Fibroblast of lung (primary cell): ENCODE measurements around the gene CCDC194. TPM values are rescaled to one million over a fixed set of nuclear protein-coding genes. Genes with fewer than 3 reads are reported as not detected.

ENCODE experiments used
- DNase-seq, 2 donors: peaks; one replicate each; pipeline versions ENCODE4 v3.0.0 to v3.0.0-alpha.2; 2010; ENCODE audit warnings: low read depth in 2 of 2
- H2AFZ ChIP-seq: 2 replicates; pipeline ENCODE4 v1.5.1; 2012; ENCODE audit warnings: low read length, control low read depth, inconsistent platforms
- H3K27ac ChIP-seq: 2 replicates; pipeline ENCODE4 v1.5.1; 2011; ENCODE audit warnings: low read length, control low read depth; ENCODE audit not compliant: insufficient read depth
- H3K27me3 ChIP-seq: 2 replicates; pipeline ENCODE4 v1.5.1; 2011; ENCODE audit warnings: mild to moderate bottlenecking, low read length; ENCODE audit not compliant: control insufficient read depth, insufficient read depth
- H3K36me3 ChIP-seq: 2 replicates; pipeline ENCODE4 v1.5.1; 2011; ENCODE audit warnings: low read length; ENCODE audit not compliant: control insufficient read depth, insufficient read depth
- H3K4me1 ChIP-seq: 2 replicates; pipeline ENCODE4 v1.5.1; 2011; ENCODE audit warnings: low read length; ENCODE audit not compliant: control insufficient read depth, insufficient read depth; ENCODE audit errors: extremely low read depth
- H3K4me2 ChIP-seq: 2 replicates; pipeline ENCODE4 v1.5.1; 2011; ENCODE audit warnings: low read length, control low read depth; ENCODE audit not compliant: insufficient read depth; ENCODE audit errors: extremely low read depth
- H3K4me3 ChIP-seq, 4 experiments: fragments of 200-600 bp in 1 of 4; sonication (generic) in 1 of 4; replicated peaks in 1 of 4; 2 replicates each; pipeline ENCODE4 v1.5.1; 2011 to 2016; ENCODE audit warnings: low read length in 4 of 4, low read depth in 3 of 4, mild to moderate bottlenecking in 3 of 4, control low read depth in 2 of 4, inconsistent platforms in 1 of 4, mixed read lengths in 1 of 4; ENCODE audit not compliant: insufficient read depth in 1 of 4; ENCODE audit errors: control extremely low read depth in 1 of 4
- H3K79me2 ChIP-seq: 2 replicates; pipeline ENCODE4 v1.5.1; 2012; ENCODE audit warnings: mild to moderate bottlenecking, low read length, inconsistent platforms; ENCODE audit not compliant: control insufficient read depth, insufficient read depth
- H3K9ac ChIP-seq: 2 replicates; pipeline ENCODE4 v1.5.1; 2011; ENCODE audit warnings: mild to moderate bottlenecking, low read length, control low read depth; ENCODE audit not compliant: insufficient read depth
- H3K9me3 ChIP-seq: 2 replicates; pipeline ENCODE4 v1.5.1; 2012; ENCODE audit warnings: low read depth, low read length; ENCODE audit not compliant: control insufficient read depth, insufficient read depth
- H4K20me1 ChIP-seq: 2 replicates; pipeline ENCODE4 v1.5.1; 2011; ENCODE audit warnings: low read length; ENCODE audit not compliant: control insufficient read depth, insufficient read depth; ENCODE audit errors: extremely low read depth
- CTCF ChIP-seq, 2 donors: IDR thresholded peaks in 1 of 2; conservative IDR thresholded peaks in 1 of 2; 1 replicate in 1 of 2; 2 replicates in 1 of 2; pipeline ENCODE4 v1.5.1; 2011 to 2012; ENCODE audit warnings: low read length in 2 of 2, control low read depth in 1 of 2, inconsistent platforms in 1 of 2, low read depth in 1 of 2, mild to moderate bottlenecking in 1 of 2
- EZH2 ChIP-seq: IDR thresholded peaks from 2 replicates; pipeline ENCODE4 v1.5.1; 2012; ENCODE audit warnings: low read length, control low read depth, mild to moderate bottlenecking; ENCODE audit errors: missing control alignments
- polyA plus RNA-seq, 2 donors: library from polyadenylated mRNA; depleted of rRNA in 1 of 2; stranded (reverse) in 1 of 2; unstranded in 1 of 2; fragments of >200 nt; gene quantifications; 2 replicates each; pipeline ENCODE4 v1.2.1, GENCODE V29; 2011 to 2012; ENCODE audit warnings: missing spikeins in 1 of 2
- total RNA-seq: library from RNA; depleted of rRNA; stranded (reverse); fragments of >200 nt; gene quantifications from 2 replicates; pipeline ENCODE4 v1.2.1, GENCODE V29; 2014

Gene CCDC194
- total and polyA plus RNA-seq, 2 donors (not counting 1 experiment from before 2014, with no cell fraction given): not detected

DNA sequence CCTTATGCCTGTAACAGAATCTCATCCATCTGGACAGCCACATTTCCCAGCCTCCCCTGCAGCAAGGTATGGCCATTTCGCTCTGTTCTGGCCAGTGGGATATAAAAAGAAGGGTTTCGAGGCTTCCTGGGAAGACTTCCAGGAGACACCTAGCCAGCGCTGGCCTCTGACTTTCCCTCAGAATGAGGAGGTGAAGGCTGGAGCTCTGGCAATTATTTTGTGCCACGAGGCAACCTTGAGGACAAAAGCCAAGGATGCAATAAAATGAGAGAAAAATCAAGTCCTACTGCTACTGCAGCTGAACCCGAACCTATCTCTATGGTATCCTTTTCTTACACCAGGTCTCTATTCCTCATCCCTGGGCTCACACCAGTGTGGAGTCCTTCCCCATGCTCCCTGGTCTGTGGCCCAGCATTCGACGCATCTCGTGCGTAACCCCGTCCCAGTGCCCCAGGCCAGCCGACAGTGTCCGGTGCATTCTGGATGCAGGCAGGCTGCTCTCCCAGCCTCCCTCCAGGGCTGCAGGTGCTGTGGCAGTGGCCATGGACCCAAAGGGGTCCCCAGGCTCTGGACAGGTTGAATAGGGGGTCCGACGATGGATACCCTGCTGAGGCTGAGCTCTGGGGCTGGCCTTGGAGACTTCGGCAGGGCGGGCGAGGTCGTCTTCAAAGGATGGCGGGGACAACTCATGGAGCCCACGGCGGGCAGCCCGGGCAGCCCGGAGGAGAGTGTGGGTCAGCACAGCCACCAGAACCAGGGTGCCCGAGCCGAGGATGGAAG lies 42.3 kb upstream of the CCDC194 start:
- no peak for DNase-seq
- TF ChIP-seq CTCF (conservative IDR thresholded peaks at IDR 0.05 in 1 of 2, IDR thresholded peaks at IDR 0.05 in 1 of 2; ENCODE audit: low read depth in 1 of 2, low read length in 2 of 2) (no peak), EZH2 (no peak)
- Histone ChIP-seq H3K4me3 (no peak overlapping the region), H3K79me2 (no peaks in the 10 kb centered on the region), H3K9ac (no peak overlapping the region), H3K4me1 (no peaks in the 10 kb centered on the region), H3K9me3 (no peaks in the 10 kb centered on the region), H3K27ac (no peak overlapping the region), H3K4me2 (no peak overlapping the region), H2AFZ (no peak overlapping the region), H3K36me3 (no peaks in the 10 kb centered on the region), H4K20me1 (no peaks in the 10 kb centered on the region), H3K27me3 (no peaks in the 10 kb centered on the region)

DNA sequence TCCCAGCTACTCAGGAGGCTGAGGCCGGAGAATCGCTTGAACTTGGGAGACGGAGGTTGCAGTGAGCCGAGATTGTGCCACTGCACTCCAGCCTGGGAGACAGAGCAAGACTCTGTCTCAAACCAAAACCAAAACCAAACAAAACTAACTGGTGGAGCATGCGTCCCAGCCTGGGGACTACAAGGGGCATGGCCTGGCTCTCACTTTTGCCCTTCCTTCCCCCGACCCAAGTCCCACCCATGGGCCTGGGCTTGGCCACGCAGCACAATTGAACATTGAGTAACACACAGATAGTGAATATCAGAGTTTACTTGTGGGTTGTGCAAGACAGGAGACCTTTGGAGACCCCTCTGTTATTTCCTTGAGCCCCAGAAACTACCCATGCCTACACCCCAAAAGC lies 41.2 kb upstream of the CCDC194 start:
- Histone ChIP-seq H3K79me2 (no peaks in the 10 kb centered on the region), H3K27me3 (no peaks in the 10 kb centered on the region), H3K36me3 (no peaks in the 10 kb centered on the region), H3K4me3 (no peak overlapping the region), H3K4me2 (no peak overlapping the region), H4K20me1 (no peaks in the 10 kb centered on the region), H3K27ac (no peak overlapping the region), H3K4me1 (no peaks in the 10 kb centered on the region), H3K9ac (no peak overlapping the region), H3K9me3 (no peaks in the 10 kb centered on the region), H2AFZ (no peak overlapping the region)
- TF ChIP-seq EZH2: no peak
- TF ChIP-seq CTCF (conservative IDR thresholded peaks at IDR 0.05 in 1 of 2, IDR thresholded peaks at IDR 0.05 in 1 of 2; ENCODE audit: low read depth in 1 of 2, low read length in 2 of 2): no peak
- DNase-seq: no peak

GRCh38 chr19:17431417-17431816 lies 37.4 kb upstream of the CCDC194 start:
- TF ChIP-seq EZH2 (no peak), CTCF (conservative IDR thresholded peaks at IDR 0.05 in 1 of 2, IDR thresholded peaks at IDR 0.05 in 1 of 2; ENCODE audit: low read depth in 1 of 2, low read length in 2 of 2) (no peak)
- H3K27me3 ChIP-seq: no peaks in the 10 kb centered on the region

More at GRCh38 chr19:17431417-17431816, 37.4 kb upstream of the CCDC194 start:
- no peak overlapping the region for H3K9ac ChIP-seq
- H3K27ac ChIP-seq: no peak overlapping the region
- H3K9me3 ChIP-seq: no peaks in the 10 kb centered on the region
- H2AFZ ChIP-seq: no peak overlapping the region
- H3K4me3 ChIP-seq: no peak overlapping the region
- no peak overlapping the region for H3K4me2 ChIP-seq
- H3K79me2 ChIP-seq: no peaks in the 10 kb centered on the region
- H3K36me3 ChIP-seq: no peaks in the 10 kb centered on the region
- H4K20me1 ChIP-seq: no peaks in the 10 kb centered on the region
- no peak for DNase-seq
- no peaks in the 10 kb centered on the region for H3K4me1 ChIP-seq
